Measurements from ENCODE around the gene LRRC70.

LRRC70 gene

GRCh38 chr5:62578540-62578939, at the start of gene LRRC70:
TSS of gene LRRC70 (plus strand) at chr5:62578819. CDS start at chr5:62579439, 620 bp downstream.
- H3K4me1 Mint-ChIP-seq (ENCODE audit: low read depth), result peaks cover 38% of the 10 kb centered on the region
- H3K27ac Mint-ChIP-seq, result peak within 1 kb of the TSS; percentile 31
- H3K27me3 Mint-ChIP-seq, result no peaks in the 10 kb centered on the region

GRCh38 chr5:62533597-62533996, 45.0 kb upstream of the LRRC70 start:
- Mint-ChIP-seq H3K27me3 (no peaks in the 10 kb centered on the region), H3K4me1 (ENCODE audit: low read depth) (peaks cover 7% of the 10 kb centered on the region), H3K4me3 (no peak overlapping the region), H3K27ac (no peak overlapping the region), H3K9me3 (no peaks in the 10 kb centered on the region), H3K36me3 (ENCODE audit: low read depth) (peaks cover 41% of the 10 kb centered on the region)

More at GRCh38 chr5:62578540-62578939, at the start of gene LRRC70:
- Mint-ChIP-seq H3K36me3 (ENCODE audit: low read depth) (peaks cover 26% of the 10 kb centered on the region), H3K4me3 (peak within 1 kb of the TSS; percentile 15), H3K9me3 (no peaks in the 10 kb centered on the region)

- no peaks in the 10 kb centered on the region for H3K27me3 Mint-ChIP-seq
- H3K4me3 Mint-ChIP-seq, result no peak overlapping the region
- H3K4me1 Mint-ChIP-seq (ENCODE audit: low read depth), result peaks cover 10% of the 10 kb centered on the region
- H3K36me3 Mint-ChIP-seq (ENCODE audit: low read depth), result peaks cover 45% of the 10 kb centered on the region
- no peak overlapping the region for H3K27ac Mint-ChIP-seq
- H3K9me3 Mint-ChIP-seq, result no peaks in the 10 kb centered on the region
These were observed 44.0 kb upstream of the LRRC70 start for GRCh38 chr5:62534461-62535236.

GRCh38 chr5:62536232-62536631, 42.4 kb upstream of the LRRC70 start:
- Mint-ChIP-seq H3K4me3 (no peak overlapping the region), H3K4me1 (ENCODE audit: low read depth) (peaks cover 10% of the 10 kb centered on the region), H3K9me3 (no peaks in the 10 kb centered on the region), H3K27me3 (no peaks in the 10 kb centered on the region), H3K27ac (no peak overlapping the region), H3K36me3 (ENCODE audit: low read depth) (peaks cover 41% of the 10 kb centered on the region)

- Mint-ChIP-seq H3K27ac (no peak overlapping the region), H3K4me3 (no peak overlapping the region), H3K9me3 (no peaks in the 10 kb centered on the region), H3K36me3 (ENCODE audit: low read depth) (peaks cover 38% of the 10 kb centered on the region), H3K27me3 (no peaks in the 10 kb centered on the region), H3K4me1 (ENCODE audit: low read depth) (peaks cover 10% of the 10 kb centered on the region)
These were observed 41.8 kb upstream of the LRRC70 start for GRCh38 chr5:62536783-62537182.

GRCh38 chr5:62538017-62538942, 40.3 kb upstream of the LRRC70 start:
- Mint-ChIP-seq H3K27ac (peak overlapping the region; percentile 59), H3K36me3 (ENCODE audit: low read depth) (peaks cover 41% of the 10 kb centered on the region), H3K4me3 (no peak overlapping the region), H3K4me1 (ENCODE audit: low read depth) (peaks cover 10% of the 10 kb centered on the region), H3K27me3 (no peaks in the 10 kb centered on the region), H3K9me3 (no peaks in the 10 kb centered on the region)

- H3K4me1 Mint-ChIP-seq (ENCODE audit: low read depth), result peaks cover 10% of the 10 kb centered on the region
- H3K27me3 Mint-ChIP-seq, result no peaks in the 10 kb centered on the region
- H3K9me3 Mint-ChIP-seq, result peaks cover 8% of the 10 kb centered on the region
- H3K4me3 Mint-ChIP-seq, result no peak overlapping the region
- no peak overlapping the region for H3K27ac Mint-ChIP-seq
- H3K36me3 Mint-ChIP-seq (ENCODE audit: low read depth), result peaks cover 55% of the 10 kb centered on the region
These were observed 35.9 kb upstream of the LRRC70 start for GRCh38 chr5:62542720-62543119.

GRCh38 chr5:62547945-62548630, 30.5 kb upstream of the LRRC70 start:
- H3K27ac Mint-ChIP-seq, result peak overlapping the region; percentile 20

GRCh38 chr5:62550103-62550502, 28.5 kb upstream of the LRRC70 start:
- Mint-ChIP-seq H3K36me3 (ENCODE audit: low read depth) (peaks cover 38% of the 10 kb centered on the region), H3K4me3 (no peak overlapping the region), H3K9me3 (no peaks in the 10 kb centered on the region), H3K27ac (no peak overlapping the region), H3K27me3 (no peaks in the 10 kb centered on the region), H3K4me1 (ENCODE audit: low read depth) (no peaks in the 10 kb centered on the region)

More at GRCh38 chr5:62547945-62548630, 30.5 kb upstream of the LRRC70 start:
- H3K4me3 Mint-ChIP-seq, result no peak overlapping the region
- no peaks in the 10 kb centered on the region for H3K27me3 Mint-ChIP-seq
- H3K36me3 Mint-ChIP-seq (ENCODE audit: low read depth), result peaks cover 46% of the 10 kb centered on the region
- H3K4me1 Mint-ChIP-seq (ENCODE audit: low read depth), result no peaks in the 10 kb centered on the region
- peaks cover 8% of the 10 kb centered on the region for H3K9me3 Mint-ChIP-seq

- no peaks in the 10 kb centered on the region for H3K4me1 Mint-ChIP-seq (ENCODE audit: low read depth)
- H3K4me3 Mint-ChIP-seq, result no peak overlapping the region
- no peaks in the 10 kb centered on the region for H3K9me3 Mint-ChIP-seq
- H3K36me3 Mint-ChIP-seq (ENCODE audit: low read depth), result peaks cover 55% of the 10 kb centered on the region
- no peaks in the 10 kb centered on the region for H3K27me3 Mint-ChIP-seq
- H3K27ac Mint-ChIP-seq, result no peak overlapping the region
These were observed 22.7 kb upstream of the LRRC70 start for GRCh38 chr5:62555930-62556329.

GRCh38 chr5:62558941-62559340, 19.7 kb upstream of the LRRC70 start:
- Mint-ChIP-seq H3K27ac (no peak overlapping the region), H3K27me3 (no peaks in the 10 kb centered on the region), H3K36me3 (ENCODE audit: low read depth) (peaks cover 42% of the 10 kb centered on the region), H3K9me3 (no peaks in the 10 kb centered on the region), H3K4me1 (ENCODE audit: low read depth) (no peaks in the 10 kb centered on the region), H3K4me3 (no peak overlapping the region)

GRCh38 chr5:62560786-62561185, 17.8 kb upstream of the LRRC70 start:
- Mint-ChIP-seq H3K9me3 (peaks cover 5% of the 10 kb centered on the region), H3K4me3 (no peak overlapping the region), H3K27me3 (no peaks in the 10 kb centered on the region), H3K36me3 (ENCODE audit: low read depth) (peaks cover 54% of the 10 kb centered on the region), H3K4me1 (ENCODE audit: low read depth) (no peaks in the 10 kb centered on the region), H3K27ac (no peak overlapping the region)

GRCh38 chr5:62561896-62562295, 16.7 kb upstream of the LRRC70 start:
- H3K27me3 Mint-ChIP-seq, result no peaks in the 10 kb centered on the region
- peaks cover 60% of the 10 kb centered on the region for H3K36me3 Mint-ChIP-seq (ENCODE audit: low read depth)
- H3K9me3 Mint-ChIP-seq, result peaks cover 10% of the 10 kb centered on the region
- H3K4me3 Mint-ChIP-seq, result no peak overlapping the region
- H3K4me1 Mint-ChIP-seq (ENCODE audit: low read depth), result no peaks in the 10 kb centered on the region
- no peak overlapping the region for H3K27ac Mint-ChIP-seq

- Mint-ChIP-seq H3K4me3 (no peak overlapping the region), H3K27ac (no peak overlapping the region), H3K36me3 (ENCODE audit: low read depth) (peaks cover 61% of the 10 kb centered on the region), H3K9me3 (peaks cover 17% of the 10 kb centered on the region), H3K27me3 (no peaks in the 10 kb centered on the region), H3K4me1 (ENCODE audit: low read depth) (no peaks in the 10 kb centered on the region)
These were observed 15.8 kb upstream of the LRRC70 start for GRCh38 chr5:62562867-62563266.

- no peak overlapping the region for H3K27ac Mint-ChIP-seq
- peaks cover 7% of the 10 kb centered on the region for H3K4me1 Mint-ChIP-seq (ENCODE audit: low read depth)
- no peaks in the 10 kb centered on the region for H3K27me3 Mint-ChIP-seq
- H3K9me3 Mint-ChIP-seq, result peaks cover 18% of the 10 kb centered on the region
- peaks cover 69% of the 10 kb centered on the region for H3K36me3 Mint-ChIP-seq (ENCODE audit: low read depth)
- H3K4me3 Mint-ChIP-seq, result no peak overlapping the region
These were observed 14.5 kb upstream of the LRRC70 start for GRCh38 chr5:62564101-62564500.
